OCI-LY1 (cell line): Measurements from ENCODE around the gene AARS1.

Experiments used
- CTCF ChIP-seq: fragments of 200-600 bp; sonication (generic), shearing (Covaris generic); IDR thresholded peaks from 2 replicates; pipeline ENCODE4 v1.5.1; 2017; ENCODE audit warnings: mild to moderate bottlenecking, antibody characterized with exemption, low read length, moderate library complexity, mixed read lengths
- EZH2 ChIP-seq: fragments of 200-600 bp; sonication (generic), shearing (Covaris generic); IDR thresholded peaks from 2 replicates; pipeline ENCODE4 v1.8.0; 2017; ENCODE audit warnings: borderline replicate concordance, mixed run types, mild to moderate bottlenecking, antibody characterized with exemption, low read length, moderate library complexity, mixed read lengths

- TF ChIP-seq CTCF: no peak
- TF ChIP-seq EZH2: no peak
Observed at GRCh38 chr16:70258946-70259345, 30.4 kb downstream of the AARS1 start.
